Inflammatory macrophage (primary cell): ENCODE results near the gene BBS9.
"Not testable (repeated sequence)": the region's sequence is repeated elsewhere in the genome, so short reads cannot be mapped to it uniquely, and the experiment has no call there.

ENCODE experiments used
- DNase-seq, 2 donors: peaks; one replicate each; pipeline ENCODE4 v3.0.0-alpha.2; 2020 to 2022

BBS9 gene

GRCh38 chr7:33503736-33504135, 374.4 kb downstream of the BBS9 start:
- no peak for DNase-seq

GRCh38 chr7:33504266-33504665, 374.9 kb downstream of the BBS9 start:
- no peak for DNase-seq

DNA sequence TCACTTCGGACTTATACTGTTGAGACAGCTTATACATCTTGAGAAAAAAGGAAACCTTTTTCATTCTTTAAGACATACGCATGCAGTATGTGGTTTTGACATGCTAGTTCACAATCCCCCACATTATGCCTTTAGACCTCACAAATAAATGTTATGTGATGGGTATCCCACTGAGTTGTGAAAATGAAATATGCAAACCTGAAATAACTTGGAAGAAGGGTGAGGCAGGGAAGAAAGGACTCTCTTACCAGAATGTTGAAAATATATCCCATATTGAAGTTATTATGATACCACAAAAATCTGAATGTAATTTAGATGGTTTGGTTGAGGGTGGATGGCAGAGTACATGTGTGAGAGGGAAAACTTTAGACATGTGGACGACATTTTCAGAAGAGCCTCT, 379.8 kb downstream of the BBS9 start:
- DNase-seq: no peak

- no peak for DNase-seq
Measured at GRCh38 chr7:33511778-33512177, 382.4 kb downstream of the BBS9 start.

DNA sequence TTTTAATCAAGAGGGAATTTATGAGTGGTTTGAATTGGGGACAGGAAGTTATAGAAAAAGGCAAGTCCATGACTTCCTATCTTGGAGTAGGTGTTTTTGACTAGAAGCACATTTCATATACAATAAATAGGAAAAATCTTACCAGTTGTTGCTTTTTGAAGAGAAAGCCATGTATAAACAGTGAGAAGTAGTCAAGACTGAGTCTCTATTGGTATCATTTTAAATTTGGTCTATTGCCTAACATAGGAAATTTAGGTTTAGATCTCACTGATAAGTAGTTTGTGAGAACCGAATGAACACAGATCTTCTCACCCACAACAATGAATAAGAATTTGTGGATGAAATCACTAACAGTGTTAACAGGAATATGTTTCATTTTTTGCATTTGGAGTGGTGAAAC, 387.2 kb downstream of the BBS9 start:
- no peak for DNase-seq

DNA sequence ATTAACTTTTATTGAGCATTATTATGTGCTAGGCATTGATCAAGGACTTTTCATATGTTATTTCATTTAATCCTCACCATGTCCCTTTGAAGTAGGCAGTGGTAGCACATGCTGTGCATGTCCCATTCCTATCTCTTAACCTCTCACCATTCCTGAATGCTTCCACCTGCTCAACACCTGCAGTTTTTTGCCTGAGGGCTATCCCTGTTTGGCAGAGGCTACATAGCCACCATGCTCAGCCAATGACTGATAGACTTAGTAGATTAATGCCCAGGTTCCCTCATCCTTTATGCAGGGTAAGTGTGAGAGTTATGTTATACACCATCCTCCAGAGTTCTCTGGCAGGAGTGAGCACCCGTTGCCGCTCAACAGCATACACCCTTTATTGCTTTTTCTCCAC, 387.8 kb downstream of the BBS9 start:
- no peak for DNase-seq

DNA sequence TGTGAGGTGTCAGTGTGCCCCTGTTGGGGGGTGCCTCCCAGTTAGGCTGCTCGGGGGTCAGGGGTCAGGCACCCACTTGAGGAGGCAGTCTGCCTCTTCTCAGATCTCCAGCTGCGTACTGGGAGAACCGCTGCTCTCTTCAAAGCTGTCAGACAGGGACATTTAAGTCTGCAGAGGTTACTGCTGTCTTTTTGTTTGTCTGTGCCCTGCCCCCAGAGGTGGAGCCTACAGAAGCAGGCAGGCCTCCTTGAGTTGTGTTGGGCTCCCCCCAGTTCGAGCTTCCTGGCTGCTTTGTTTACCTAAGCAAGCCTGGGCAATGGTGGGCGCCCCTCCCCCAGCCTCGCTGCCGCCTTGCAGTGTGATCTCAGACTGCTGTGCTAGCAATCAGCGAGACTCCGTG, 397.6 kb downstream of the BBS9 start:
- not testable (repeated sequence) for DNase-seq

- DNase-seq: not testable (repeated sequence)
Measured at GRCh38 chr7:33527613-33528012, 398.2 kb downstream of the BBS9 start.

- no peak for DNase-seq
Measured at GRCh38 chr7:33529070-33529469, 399.7 kb downstream of the BBS9 start.

DNA sequence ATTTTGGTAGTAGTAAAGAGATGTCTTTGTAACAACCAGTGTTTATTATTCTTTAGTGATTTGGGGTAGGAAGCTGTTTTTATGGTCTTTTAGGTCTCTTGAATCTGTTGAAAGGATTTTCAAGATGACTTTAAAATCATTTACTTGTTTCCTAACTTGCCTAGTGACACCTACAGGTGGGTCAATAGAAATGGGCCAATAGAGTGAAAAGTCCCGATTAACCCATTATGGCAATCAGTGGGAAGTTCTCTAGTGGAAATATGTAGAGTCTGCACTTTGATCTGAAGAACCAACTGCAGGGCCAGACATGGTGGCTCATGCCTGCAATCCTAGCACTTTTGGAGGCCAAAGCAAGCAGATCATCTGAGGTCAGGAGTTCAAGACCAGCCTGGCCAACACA, 401.3 kb downstream of the BBS9 start:
- DNase-seq: no peak

GRCh38 chr7:33531888-33532287, 402.5 kb downstream of the BBS9 start:
- no peak for DNase-seq

DNA sequence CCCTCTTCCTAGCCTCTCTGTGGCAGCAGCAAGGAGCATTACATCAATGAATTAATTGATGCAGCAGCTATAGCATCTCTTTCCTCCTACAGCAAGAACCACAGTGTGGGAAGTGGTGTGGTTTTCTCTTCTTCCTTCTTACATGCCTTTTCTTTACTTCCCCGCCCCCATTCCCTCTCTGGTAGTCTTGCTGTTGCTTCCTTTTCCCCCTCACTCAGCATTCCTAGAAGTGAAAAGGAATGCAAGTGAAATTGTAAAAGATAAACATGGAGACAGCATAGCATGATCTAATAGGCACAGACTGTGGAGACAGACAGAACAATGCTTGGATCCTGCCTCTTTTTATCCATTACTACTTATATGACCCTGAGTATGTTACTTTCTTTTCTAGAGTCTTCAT, 405.5 kb downstream of the BBS9 start:
- DNase-seq: no peak

DNA sequence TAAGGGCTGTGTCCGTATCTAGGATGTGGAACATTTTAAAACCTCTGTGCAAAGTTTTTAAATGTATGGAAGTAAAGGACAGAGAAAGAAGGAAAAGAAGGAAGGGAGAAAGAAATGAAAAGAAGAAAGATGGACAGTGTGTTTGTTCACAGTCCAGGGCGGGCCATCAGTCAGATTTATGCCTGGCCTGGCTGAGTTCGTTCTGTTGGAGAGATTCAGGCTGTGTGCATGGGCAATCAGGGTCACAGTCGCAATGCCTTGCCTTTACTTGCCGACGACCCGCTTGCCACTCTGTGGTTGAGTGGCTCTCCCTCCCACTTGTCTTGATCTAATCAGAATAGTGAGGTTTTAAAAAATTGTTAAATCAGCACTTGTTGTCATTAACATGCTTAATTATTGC, 406.6 kb downstream of the BBS9 start:
- no peak for DNase-seq

DNA sequence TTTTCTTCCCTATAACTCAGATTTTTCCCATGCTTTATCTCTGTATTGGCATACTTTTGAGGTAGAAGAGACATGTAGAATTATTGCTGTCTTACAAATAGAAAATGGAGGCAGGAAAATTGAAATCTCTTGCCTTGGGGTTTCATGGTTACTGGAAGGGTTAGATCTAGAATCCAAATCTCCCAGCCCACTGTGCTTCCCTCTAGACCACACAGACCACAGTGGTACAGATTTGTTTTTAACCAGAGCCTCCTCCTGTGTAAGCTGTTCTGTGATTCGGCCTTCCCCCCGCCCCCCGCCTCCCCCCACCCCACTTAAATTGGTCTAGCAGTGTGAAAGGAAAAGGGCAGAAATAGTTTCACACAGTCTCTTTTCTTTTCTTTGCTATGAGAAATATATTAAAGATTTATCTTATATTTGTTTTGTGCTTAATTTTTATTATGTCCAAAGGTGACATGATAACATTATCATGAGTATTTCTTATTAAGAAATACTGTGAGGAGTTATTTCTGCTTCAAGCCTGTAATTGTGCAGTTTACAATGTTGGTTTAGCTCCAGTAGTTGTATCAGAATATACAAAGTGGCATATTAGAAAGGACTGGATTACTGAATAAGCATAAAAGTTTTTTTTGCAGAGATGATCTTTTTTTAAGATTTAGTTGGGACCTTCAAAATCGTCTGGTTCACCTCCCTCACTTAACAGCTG, 407.2 kb downstream of the BBS9 start:
- no peak for DNase-seq

DNA sequence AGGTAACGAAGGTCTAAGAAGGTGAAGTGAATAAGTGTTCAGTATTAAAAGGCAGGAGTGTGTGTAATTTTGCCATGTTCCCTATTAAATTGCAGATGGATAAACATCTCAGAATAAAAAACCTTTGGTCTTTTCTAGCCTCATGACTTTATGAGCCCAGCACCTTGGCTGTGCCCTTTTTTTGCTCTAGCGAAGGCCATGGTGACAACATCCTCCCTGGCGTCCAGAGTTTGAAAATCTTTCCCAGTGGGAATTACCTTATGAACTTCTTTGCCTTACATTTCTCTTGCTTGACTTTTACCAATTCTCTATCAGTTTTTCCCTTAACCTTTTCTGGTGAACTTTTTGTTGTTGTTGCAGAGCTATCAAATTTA, 407.7 kb downstream of the BBS9 start:
- DNase-seq: no peak

- DNase-seq: no peak
Measured at GRCh38 chr7:33539198-33539597, 409.8 kb downstream of the BBS9 start.

DNA sequence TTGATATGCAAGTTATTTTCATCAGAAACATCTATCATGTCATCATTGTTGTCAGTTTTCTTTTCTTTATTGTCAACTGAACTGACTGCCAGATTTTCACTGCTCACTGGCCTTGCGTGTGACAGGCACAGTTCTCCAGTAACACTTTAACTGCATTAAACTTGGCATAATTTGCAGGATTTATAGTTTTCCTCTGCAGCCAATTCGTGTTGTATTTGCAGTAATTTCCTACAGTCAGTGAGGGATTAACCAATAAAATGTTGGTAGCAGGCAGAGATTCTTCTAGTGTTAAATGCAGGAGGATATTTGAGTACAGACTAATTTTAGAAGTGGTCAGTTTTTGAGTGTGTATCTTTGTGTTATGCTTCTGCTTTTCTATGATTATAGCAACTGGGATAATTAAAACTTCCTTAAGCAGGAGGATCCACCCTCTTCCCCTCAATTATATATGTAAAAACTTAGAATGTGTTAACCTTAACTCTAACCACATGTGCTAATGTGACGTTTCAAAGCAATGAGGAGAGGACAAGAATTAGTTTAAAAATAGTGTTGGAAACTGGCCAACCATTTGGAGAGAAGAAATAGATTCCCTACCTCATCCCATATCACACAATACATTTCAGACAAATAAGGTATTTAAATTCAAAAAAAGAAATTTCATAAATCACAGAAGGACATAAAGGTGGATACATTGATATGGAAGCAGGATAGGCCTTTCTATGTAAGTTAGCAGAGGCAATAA, 410.5 kb downstream of the BBS9 start:
- DNase-seq: no peak

- DNase-seq: no peak
Measured at GRCh38 chr7:33547880-33548279, 418.5 kb downstream of the BBS9 start.

- no peak for DNase-seq
Measured at GRCh38 chr7:33550363-33550762, 421.0 kb downstream of the BBS9 start.

DNA sequence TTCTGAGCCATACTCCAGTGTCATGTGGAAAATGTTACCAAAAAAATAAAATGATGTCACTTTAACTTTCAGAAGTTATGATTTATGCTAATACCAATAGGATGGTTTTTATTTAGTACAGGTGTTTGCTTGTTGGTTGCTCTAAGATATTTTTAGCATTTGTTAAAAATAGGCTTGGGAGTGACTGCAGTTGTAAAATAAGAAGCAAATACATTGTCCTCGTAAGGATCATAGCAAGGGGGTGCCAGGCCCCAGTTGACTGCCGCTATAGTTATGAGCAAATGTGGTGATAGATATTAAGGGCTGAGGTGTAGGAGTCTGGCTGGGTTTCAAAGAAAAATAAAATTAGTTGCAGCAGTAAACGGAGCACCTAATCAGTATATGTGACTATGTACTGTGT, 421.6 kb downstream of the BBS9 start:
- no peak for DNase-seq

- DNase-seq: no peak
Measured at GRCh38 chr7:33554046-33554445, 424.7 kb downstream of the BBS9 start.

DNA sequence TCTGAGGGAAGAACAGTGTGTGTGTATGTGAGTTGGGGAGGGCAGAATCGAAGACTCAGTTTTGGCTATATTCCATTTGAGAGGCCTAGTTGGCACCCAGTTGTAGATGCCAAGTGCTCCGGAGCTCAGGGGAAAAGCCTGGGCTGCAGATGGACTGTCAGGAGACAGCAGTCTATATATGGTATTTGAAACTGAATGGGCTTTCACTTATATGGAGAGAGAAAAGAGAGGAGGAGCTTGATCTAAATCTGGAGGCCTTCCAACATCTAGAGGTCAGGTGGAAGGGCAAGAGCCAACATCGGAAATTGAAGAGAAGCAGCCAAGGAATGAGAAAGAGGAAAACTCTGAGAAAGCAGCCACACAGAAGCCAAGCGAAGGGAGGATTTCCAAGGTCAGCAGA, 425.2 kb downstream of the BBS9 start:
- DNase-seq: no peak

GRCh38 chr7:33556472-33556871, 427.1 kb downstream of the BBS9 start:
- no peak for DNase-seq

- no peak for DNase-seq
Measured at GRCh38 chr7:33558549-33559323, 429.4 kb downstream of the BBS9 start.
